SHP77 treated with DMSO at 0.1 percent for 48 hours (cell line): ENCODE results near the gene SLC4A1AP.
"Not testable (repeated sequence)": the region's sequence is repeated elsewhere in the genome, so short reads cannot be mapped to it uniquely, and the experiment has no call there.

Source experiments
- DNase-seq: peaks from one replicate; lab custom pipeline; 2025; lab: John Stamatoyannopoulos, UW

Gene SLC4A1AP

GRCh38 chr2:27651056-27651455 lies 12.6 kb upstream of the SLC4A1AP start:
- DNase-seq, result no peak

- no peak for DNase-seq
Measured at GRCh38 chr2:27652341-27652740, 11.3 kb upstream of the SLC4A1AP start.

GRCh38 chr2:27652790-27653189 lies 10.9 kb upstream of the SLC4A1AP start:
- DNase-seq, result no peak

GRCh38 chr2:27653397-27653796 lies 10.3 kb upstream of the SLC4A1AP start:
- no peak for DNase-seq

GRCh38 chr2:27655155-27655951 lies 8.3 kb upstream of the SLC4A1AP start:
- DNase-seq, result no peak

- no peak for DNase-seq
Measured at GRCh38 chr2:27661371-27661770, 2.3 kb upstream of the SLC4A1AP start.

- no peak for DNase-seq
Measured at GRCh38 chr2:27664154-27664574, 475 bp downstream of the SLC4A1AP start.

GRCh38 chr2:27664622-27665363 lies 1.1 kb downstream of the SLC4A1AP start:
- DNase-seq, result no peak

- no peak for DNase-seq
Measured at GRCh38 chr2:27667446-27667845, 3.8 kb downstream of the SLC4A1AP start.

GRCh38 chr2:27671235-27671634 lies 7.5 kb downstream of the SLC4A1AP start:
- no peak for DNase-seq

- no peak for DNase-seq
Measured at GRCh38 chr2:27672723-27673486, 9.2 kb downstream of the SLC4A1AP start.

- DNase-seq, result no peak
Measured at GRCh38 chr2:27680571-27680970, 16.9 kb downstream of the SLC4A1AP start.

GRCh38 chr2:27681841-27682240 lies 18.2 kb downstream of the SLC4A1AP start:
- no peak for DNase-seq

- DNase-seq, result not testable (repeated sequence)
Measured at GRCh38 chr2:27682334-27682771, 18.7 kb downstream of the SLC4A1AP start.

- peak; percentile 81 for DNase-seq
Measured at GRCh38 chr2:27683390-27684071, 19.8 kb downstream of the SLC4A1AP start.

GRCh38 chr2:27685006-27685405 lies 21.3 kb downstream of the SLC4A1AP start:
- not testable (repeated sequence) for DNase-seq

GRCh38 chr2:27685577-27685976 lies 21.9 kb downstream of the SLC4A1AP start:
- no peak for DNase-seq

GRCh38 chr2:27687232-27687631 lies 23.5 kb downstream of the SLC4A1AP start:
- DNase-seq, result no peak

- no peak for DNase-seq
Measured at GRCh38 chr2:27689424-27689823, 25.7 kb downstream of the SLC4A1AP start.

- no peak for DNase-seq
Measured at GRCh38 chr2:27690052-27690451, 26.4 kb downstream of the SLC4A1AP start.

GRCh38 chr2:27697660-27698059 lies 34.0 kb downstream of the SLC4A1AP start:
- no peak for DNase-seq

GRCh38 chr2:27701676-27702075 lies 38.0 kb downstream of the SLC4A1AP start:
- DNase-seq, result peak; percentile 68
